ENCODE measurements around the gene DLX5.

Gene DLX5

GRCh38 chr7:97020996-97021746 is 3.5 kb downstream of the DLX5 start:
- no peak overlapping the region for H3K4me3 ChIP-seq (replicated peaks; ENCODE audit: low read depth, low read length)
- TF ChIP-seq CTCF (IDR thresholded peaks at IDR 0.05; ENCODE audit: low read length, missing control alignments), result no peak
- DNase-seq (ENCODE audit: low read depth), result no peak

GRCh38 chr7:97020601-97020995 is 4.0 kb downstream of the DLX5 start:
- DNase-seq (ENCODE audit: low read depth), result no peak
- no peak overlapping the region for H3K4me3 ChIP-seq (replicated peaks; ENCODE audit: low read depth, low read length)
- TF ChIP-seq CTCF (IDR thresholded peaks at IDR 0.05; ENCODE audit: low read length, missing control alignments), result no peak

- TF ChIP-seq CTCF (IDR thresholded peaks at IDR 0.05; ENCODE audit: low read length, missing control alignments), result no peak
- no peak overlapping the region for H3K4me3 ChIP-seq (replicated peaks; ENCODE audit: low read depth, low read length)
- no peak for DNase-seq (ENCODE audit: low read depth)
Measured at GRCh38 chr7:97019710-97020225, 4.9 kb downstream of the DLX5 start.

- TF ChIP-seq CTCF (IDR thresholded peaks at IDR 0.05; ENCODE audit: low read length, missing control alignments), result no peak
- H3K4me3 ChIP-seq (replicated peaks; ENCODE audit: low read depth, low read length), result no peak overlapping the region
- DNase-seq (ENCODE audit: low read depth), result no peak
Measured at GRCh38 chr7:97018791-97019531, 5.7 kb downstream of the DLX5 start.

- DNase-seq (ENCODE audit: low read depth), result no peak
- TF ChIP-seq CTCF (IDR thresholded peaks at IDR 0.05; ENCODE audit: low read length, missing control alignments), result no peak
- no peak overlapping the region for H3K4me3 ChIP-seq (replicated peaks; ENCODE audit: low read depth, low read length)
Measured at GRCh38 chr7:97018126-97018601, 6.5 kb downstream of the DLX5 start.

- TF ChIP-seq CTCF (IDR thresholded peaks at IDR 0.05; ENCODE audit: low read length, missing control alignments), result no peak
- DNase-seq (ENCODE audit: low read depth), result no peak
- H3K4me3 ChIP-seq (replicated peaks; ENCODE audit: low read depth, low read length), result no peak overlapping the region
Measured at GRCh38 chr7:97017192-97018125, 7.2 kb downstream of the DLX5 start.
